Kidney epithelial cell (primary cell): ENCODE results near the gene SETBP1. TPM values are rescaled to one million over a fixed set of nuclear protein-coding genes. Genes with fewer than 3 reads are reported as not detected.

Experiments
- DNase-seq: peaks from one replicate; pipeline ENCODE4 v3.0.0-alpha.2; 2010; ENCODE audit warnings: low read depth
- H3K27me3 ChIP-seq: 2 replicates; pipeline ENCODE4 v1.6.0; 2011; ENCODE audit warnings: low read length; ENCODE audit not compliant: control insufficient read depth, insufficient read depth
- H3K36me3 ChIP-seq: 2 replicates; pipeline ENCODE4 v1.5.1; 2011; ENCODE audit warnings: low read length; ENCODE audit not compliant: control insufficient read depth, insufficient read depth
- H3K4me3 ChIP-seq: 2 replicates; pipeline ENCODE4 v1.5.1; 2011; ENCODE audit warnings: low read depth, mild to moderate bottlenecking, control low read depth, low read length
- total RNA-seq: library from RNA; depleted of rRNA; stranded (reverse); fragments of >200 nt; gene quantifications from 2 replicates; pipeline ENCODE4 v1.2.3, GENCODE V29; 2015
- TF ChIP-seq, protein P1 (sequence below): IDR thresholded peaks from 2 replicates; pipeline ENCODE4 v1.5.1; 2011; ENCODE audit warnings: mild to moderate bottlenecking, moderate library complexity, low read length, control low read depth, inconsistent platforms; ENCODE audit not compliant: insufficient read depth, poor library complexity, severe bottlenecking

Gene SETBP1
- total RNA-seq, 1 donor from 2014 or later: 2.9 TPM

GRCh38 chr18:44754567-44754966, 73.9 kb downstream of the SETBP1 start:
- Histone ChIP-seq H3K27me3 (no peaks in the 10 kb centered on the region), H3K4me3 (no peak overlapping the region), H3K36me3 (no peaks in the 10 kb centered on the region)
- TF ChIP-seq, protein P1, sequence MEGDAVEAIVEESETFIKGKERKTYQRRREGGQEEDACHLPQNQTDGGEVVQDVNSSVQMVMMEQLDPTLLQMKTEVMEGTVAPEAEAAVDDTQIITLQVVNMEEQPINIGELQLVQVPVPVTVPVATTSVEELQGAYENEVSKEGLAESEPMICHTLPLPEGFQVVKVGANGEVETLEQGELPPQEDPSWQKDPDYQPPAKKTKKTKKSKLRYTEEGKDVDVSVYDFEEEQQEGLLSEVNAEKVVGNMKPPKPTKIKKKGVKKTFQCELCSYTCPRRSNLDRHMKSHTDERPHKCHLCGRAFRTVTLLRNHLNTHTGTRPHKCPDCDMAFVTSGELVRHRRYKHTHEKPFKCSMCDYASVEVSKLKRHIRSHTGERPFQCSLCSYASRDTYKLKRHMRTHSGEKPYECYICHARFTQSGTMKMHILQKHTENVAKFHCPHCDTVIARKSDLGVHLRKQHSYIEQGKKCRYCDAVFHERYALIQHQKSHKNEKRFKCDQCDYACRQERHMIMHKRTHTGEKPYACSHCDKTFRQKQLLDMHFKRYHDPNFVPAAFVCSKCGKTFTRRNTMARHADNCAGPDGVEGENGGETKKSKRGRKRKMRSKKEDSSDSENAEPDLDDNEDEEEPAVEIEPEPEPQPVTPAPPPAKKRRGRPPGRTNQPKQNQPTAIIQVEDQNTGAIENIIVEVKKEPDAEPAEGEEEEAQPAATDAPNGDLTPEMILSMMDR: no peak
- DNase-seq: no peak

DNA sequence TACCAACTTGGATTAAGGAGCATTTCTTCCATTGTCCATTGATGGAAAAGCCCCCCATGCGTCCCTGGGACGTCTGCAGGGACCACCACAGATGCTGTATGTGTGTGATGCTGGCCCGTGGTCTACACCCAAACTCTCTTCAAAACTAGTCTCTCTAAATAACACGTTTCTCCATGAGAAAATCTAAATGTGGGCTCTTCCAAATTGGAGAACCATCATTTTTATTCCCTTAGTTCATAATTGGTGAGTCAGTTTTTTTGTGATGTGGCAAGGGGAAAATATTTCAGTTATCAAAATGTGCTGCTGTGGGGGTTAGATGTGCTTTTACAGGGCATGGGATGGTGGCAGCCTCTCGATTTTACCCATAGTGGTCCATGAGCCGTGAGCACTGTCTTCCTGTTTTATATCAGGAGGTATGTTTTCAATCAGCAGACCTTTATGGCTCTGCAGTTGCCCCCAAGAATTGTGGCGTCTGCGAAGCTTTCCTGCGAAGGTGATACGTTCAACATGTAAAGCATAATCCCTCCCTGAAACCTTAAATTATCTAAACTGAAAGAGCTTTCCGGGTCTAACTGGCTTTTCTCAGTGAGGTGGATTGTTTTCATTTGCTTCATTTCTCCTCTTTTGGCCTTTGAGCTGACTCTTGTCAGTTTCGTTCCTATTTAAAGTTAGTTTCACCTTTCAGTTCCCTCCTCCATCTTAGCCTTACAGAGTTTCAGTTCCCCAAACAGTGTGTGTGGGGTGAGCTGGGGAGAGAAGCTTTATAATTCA, 78.4 kb downstream of the SETBP1 start:
- TF ChIP-seq, protein P1: no peak
- no peak for DNase-seq
- H3K27me3 ChIP-seq: no peaks in the 10 kb centered on the region
- no peaks in the 10 kb centered on the region for H3K36me3 ChIP-seq
- H3K4me3 ChIP-seq: no peak overlapping the region

DNA sequence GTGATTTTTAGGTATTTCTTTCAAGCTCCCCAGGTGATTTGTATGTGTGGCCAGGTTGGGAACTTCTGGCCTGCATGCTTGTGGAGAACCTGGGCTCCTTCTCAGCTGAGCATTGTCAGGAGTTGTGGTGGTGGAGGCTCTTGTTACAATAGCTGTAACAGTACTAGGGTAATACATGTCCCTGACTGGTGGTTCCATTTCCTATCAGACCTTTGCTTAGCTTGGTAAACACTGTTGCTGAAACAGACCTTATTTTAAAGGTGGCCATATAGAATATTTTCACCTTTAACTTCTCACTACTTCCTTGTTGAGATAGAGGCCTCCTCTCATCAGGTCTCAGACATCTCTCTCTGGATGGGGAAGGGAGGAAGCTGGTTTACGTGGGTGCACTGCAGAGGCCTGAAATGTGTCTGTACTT, 79.2 kb downstream of the SETBP1 start:
- Histone ChIP-seq H3K36me3 (no peaks in the 10 kb centered on the region), H3K4me3 (no peak overlapping the region), H3K27me3 (no peaks in the 10 kb centered on the region)
- no peak for DNase-seq
- TF ChIP-seq, protein P1: no peak

DNA sequence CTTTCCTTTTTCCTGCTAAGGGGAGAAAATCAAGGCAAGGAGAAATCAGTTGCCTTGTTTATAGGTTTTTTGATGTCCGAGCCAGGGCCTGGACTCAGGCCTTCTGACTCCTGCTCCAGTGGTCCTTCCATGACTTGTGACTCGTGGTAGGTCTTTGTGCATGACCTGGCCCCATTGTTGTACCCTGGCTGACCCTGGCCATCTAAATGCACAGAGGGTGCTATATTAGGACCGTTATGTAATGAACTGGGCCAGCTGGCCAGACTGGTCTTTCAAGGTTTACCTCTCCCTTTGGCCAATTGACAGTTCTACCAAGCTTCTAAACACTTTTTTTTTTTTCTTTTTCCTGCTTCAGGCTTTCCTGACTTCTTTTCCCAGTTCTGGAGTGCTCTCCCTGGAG, 81.1 kb downstream of the SETBP1 start:
- TF ChIP-seq, protein P1: no peak
- no peak overlapping the region for H3K4me3 ChIP-seq
- no peaks in the 10 kb centered on the region for H3K36me3 ChIP-seq
- no peaks in the 10 kb centered on the region for H3K27me3 ChIP-seq
- DNase-seq: no peak

DNA sequence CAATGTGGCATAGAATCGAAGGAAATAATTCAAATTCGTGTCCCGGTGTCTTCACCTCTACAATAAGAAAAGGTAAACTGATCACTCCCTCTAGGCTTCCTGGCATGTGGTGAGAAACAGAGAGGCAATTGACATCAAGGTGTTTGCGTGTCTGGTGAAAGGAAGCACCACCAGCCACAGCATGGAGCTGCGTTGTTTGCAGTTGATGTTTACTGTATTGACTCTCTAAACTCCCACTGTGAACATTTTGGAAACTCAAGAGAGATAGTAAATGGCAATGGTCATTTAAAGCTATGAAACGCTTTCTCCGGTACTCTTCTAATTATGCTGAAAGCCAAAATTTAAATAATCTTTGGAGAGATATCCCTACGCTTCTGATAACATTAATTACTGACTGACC, 82.6 kb downstream of the SETBP1 start:
- Histone ChIP-seq H3K4me3 (no peak overlapping the region), H3K27me3 (no peaks in the 10 kb centered on the region), H3K36me3 (no peaks in the 10 kb centered on the region)
- DNase-seq: no peak
- TF ChIP-seq, protein P1: no peak

DNA sequence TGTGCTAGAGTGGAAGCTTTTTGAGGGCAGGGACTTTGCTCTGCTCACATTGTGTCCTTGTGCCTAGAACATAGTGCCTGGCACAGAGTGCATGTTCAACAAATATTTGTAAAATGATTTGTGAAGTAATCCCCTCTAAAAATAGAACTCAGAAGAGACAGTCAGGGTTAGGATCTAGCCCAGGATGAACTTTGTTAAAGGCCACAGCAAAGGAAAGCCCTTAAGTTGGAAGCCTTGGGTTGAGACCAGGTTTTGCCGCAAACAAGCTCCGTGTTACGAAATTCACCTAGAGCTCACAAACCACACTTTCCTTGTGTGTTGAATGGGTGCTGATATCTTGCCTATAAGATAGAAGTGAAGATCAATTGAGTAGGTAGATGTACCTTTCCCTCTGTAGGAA, 84.2 kb downstream of the SETBP1 start:
- Histone ChIP-seq H3K27me3 (no peaks in the 10 kb centered on the region), H3K4me3 (no peak overlapping the region), H3K36me3 (no peaks in the 10 kb centered on the region)
- no peak for DNase-seq
- TF ChIP-seq, protein P1: no peak
